Stimulated activated naive B cell treated with anti-CD40 and anti-IgM and Interleukin-4, amounts not matched to agents 10 μg/mL and 1 μg/mL and 100 μg/mL, for 72 hours (primary cell): ENCODE data around the gene AQP11.
"Not testable (repeated sequence)": the region's sequence is repeated elsewhere in the genome, so short reads cannot be mapped to it uniquely, and the experiment has no call there.

ENCODE experiments used
- ATAC-seq, 2 donors: fragments of 150-1000 bp; cut with Tn5 transposase; replicated peaks; 2 replicates each; pipeline ENCODE4 v1.10.0; 2021; ENCODE audit warnings: moderate library complexity in 1 of 2
- DNase-seq: peaks from one replicate; pipeline ENCODE4 v3.0.0; 2021
- H3K27ac Mint-ChIP-seq: one replicate; pipeline ENCODE4 v1.8.0; 2022; ENCODE audit warnings: mild to moderate bottlenecking, mixed read lengths
- H3K27me3 Mint-ChIP-seq, 2 donors: one replicate each; pipeline ENCODE4 v1.8.0; 2022; ENCODE audit warnings: mixed read lengths in 2 of 2
- H3K36me3 Mint-ChIP-seq, 2 donors: one replicate each; pipeline ENCODE4 v1.8.0; 2022; ENCODE audit warnings: mixed read lengths in 2 of 2, mild to moderate bottlenecking in 1 of 2
- H3K4me1 Mint-ChIP-seq, 2 donors: one replicate each; pipeline ENCODE4 v1.8.0; 2022; ENCODE audit warnings: mixed read lengths in 2 of 2, mild to moderate bottlenecking in 1 of 2
- H3K4me3 Mint-ChIP-seq, 2 donors: one replicate each; pipeline ENCODE4 v1.8.0; 2022; ENCODE audit warnings: mild to moderate bottlenecking in 2 of 2, mixed read lengths in 2 of 2, moderate library complexity in 1 of 2
- H3K9me3 Mint-ChIP-seq, 2 donors: one replicate each; pipeline ENCODE4 v1.8.0; 2022; ENCODE audit warnings: mixed read lengths in 2 of 2, mild to moderate bottlenecking in 1 of 2

The AQP11 gene

GRCh38 chr11:77611921-77612320 is 22.2 kb downstream of the AQP11 start:
- peaks cover 19 to 37% of the 10 kb centered on the region in 2 donors for H3K36me3 Mint-ChIP-seq

GRCh38 chr11:77617892-77618291 is 28.1 kb downstream of the AQP11 start:
- Mint-ChIP-seq H3K27me3 (no peaks in the 10 kb centered on the region), H3K36me3 (peaks cover 17 to 40% of the 10 kb centered on the region in 2 donors), H3K4me3 (no peak overlapping the region), H3K9me3 (no peaks in the 10 kb centered on the region), H3K27ac (no peak overlapping the region), H3K4me1 (no peaks in the 10 kb centered on the region)
- ATAC-seq (no peak), DNase-seq (no peak)

More at GRCh38 chr11:77611921-77612320, 22.2 kb downstream of the AQP11 start:
- no peak for ATAC-seq
- Mint-ChIP-seq H3K27me3 (no peaks in the 10 kb centered on the region), H3K4me1 (no peaks in the 10 kb centered on the region), H3K27ac (no peak overlapping the region), H3K9me3 (no peaks in the 10 kb centered on the region), H3K4me3 (no peak overlapping the region)
- DNase-seq: no peak

- no peak overlapping the region for H3K4me3 Mint-ChIP-seq
- DNase-seq (no peak), ATAC-seq (no peak)
- no peaks in the 10 kb centered on the region for H3K4me1 Mint-ChIP-seq
- H3K27me3 Mint-ChIP-seq: no peaks in the 10 kb centered on the region
- H3K36me3 Mint-ChIP-seq: peaks cover 18 to 43% of the 10 kb centered on the region in 2 donors
- H3K9me3 Mint-ChIP-seq: no peaks in the 10 kb centered on the region
- H3K27ac Mint-ChIP-seq: no peak overlapping the region
Measured at GRCh38 chr11:77619576-77620198, 29.9 kb downstream of the AQP11 start.

- Mint-ChIP-seq H3K27me3 (no peaks in the 10 kb centered on the region), H3K36me3 (peaks cover 21 to 34% of the 10 kb centered on the region in 2 donors), H3K27ac (no peak overlapping the region), H3K9me3 (no peaks in the 10 kb centered on the region), H3K4me1 (peaks cover 12 to 24% of the 10 kb centered on the region in 2 donors), H3K4me3 (no peak overlapping the region)
- DNase-seq: no peak
- ATAC-seq: no peak
Measured at GRCh38 chr11:77630157-77630710, 40.5 kb downstream of the AQP11 start.

- not testable (repeated sequence) for H3K27ac Mint-ChIP-seq, H3K4me3 Mint-ChIP-seq
Measured at GRCh38 chr11:77633926-77634325, 44.2 kb downstream of the AQP11 start.

GRCh38 chr11:77636731-77637344 is 47.1 kb downstream of the AQP11 start:
- H3K36me3 Mint-ChIP-seq: peaks cover 21 to 26% of the 10 kb centered on the region in 2 donors
- ATAC-seq (peak; percentile 40 to 55), DNase-seq (no peak)
- H3K27me3 Mint-ChIP-seq: no peaks in the 10 kb centered on the region
- peak overlapping the region; percentile 93 to 98 for H3K4me3 Mint-ChIP-seq
- no peaks in the 10 kb centered on the region for H3K9me3 Mint-ChIP-seq
- H3K4me1 Mint-ChIP-seq: peaks cover 18 to 27% of the 10 kb centered on the region in 2 donors
- peak overlapping the region; percentile 96 for H3K27ac Mint-ChIP-seq

More at GRCh38 chr11:77633926-77634325, 44.2 kb downstream of the AQP11 start:
- ATAC-seq, H3K27me3 Mint-ChIP-seq, DNase-seq, H3K9me3 Mint-ChIP-seq: not testable (repeated sequence)
- peaks cover 26 to 34% of the 10 kb centered on the region in 2 donors for H3K36me3 Mint-ChIP-seq
- peaks cover 25 to 41% of the 10 kb centered on the region in 2 donors for H3K4me1 Mint-ChIP-seq

- peaks cover 18 to 27% of the 10 kb centered on the region in 2 donors for H3K4me1 Mint-ChIP-seq
- DNase-seq (peak; percentile 87), ATAC-seq (peak; percentile 97 to 98)
- peak within 1 kb of the TSS; percentile 93 to 98 for H3K4me3 Mint-ChIP-seq
- peaks cover 21 to 26% of the 10 kb centered on the region in 2 donors for H3K36me3 Mint-ChIP-seq
- no peaks in the 10 kb centered on the region for H3K9me3 Mint-ChIP-seq
- H3K27ac Mint-ChIP-seq: peak within 1 kb of the TSS; percentile 96
- no peaks in the 10 kb centered on the region for H3K27me3 Mint-ChIP-seq
Measured at GRCh38 chr11:77637345-77638165, 47.8 kb downstream of the AQP11 start, which contains the start of gene CLNS1A. TSS of gene CLNS1A (minus strand) at chr11:77637794. CDS start at chr11:77637714, 80 bp downstream.

GRCh38 chr11:77642228-77642627 is 52.5 kb downstream of the AQP11 start:
- Mint-ChIP-seq H3K4me3 (no peak overlapping the region), H3K9me3 (no peaks in the 10 kb centered on the region)

GRCh38 chr11:77644887-77645286 is 55.1 kb downstream of the AQP11 start:
- no peaks in the 10 kb centered on the region for H3K4me1 Mint-ChIP-seq
- ATAC-seq: no peak

More at GRCh38 chr11:77642228-77642627, 52.5 kb downstream of the AQP11 start:
- Mint-ChIP-seq H3K27me3 (peaks cover 15 to 18% of the 10 kb centered on the region in 2 donors), H3K27ac (no peak overlapping the region), H3K4me1 (peaks cover 0 to 5% of the 10 kb centered on the region in 2 donors), H3K36me3 (peaks cover 3 to 4% of the 10 kb centered on the region in 2 donors)
- ATAC-seq (no peak), DNase-seq (no peak)

GRCh38 chr11:77647654-77648305 is 58.0 kb downstream of the AQP11 start:
- H3K4me3 Mint-ChIP-seq: no peak overlapping the region
- no peak for DNase-seq
- H3K9me3 Mint-ChIP-seq: no peaks in the 10 kb centered on the region
- H3K4me1 Mint-ChIP-seq: no peaks in the 10 kb centered on the region
- no peaks in the 10 kb centered on the region for H3K36me3 Mint-ChIP-seq
- H3K27me3 Mint-ChIP-seq: peaks cover 15 to 18% of the 10 kb centered on the region in 2 donors
- H3K27ac Mint-ChIP-seq: no peak overlapping the region
- no peak for ATAC-seq

More at GRCh38 chr11:77644887-77645286, 55.1 kb downstream of the AQP11 start:
- H3K36me3 Mint-ChIP-seq: no peaks in the 10 kb centered on the region
- no peak overlapping the region for H3K4me3 Mint-ChIP-seq
- H3K27ac Mint-ChIP-seq: no peak overlapping the region
- H3K9me3 Mint-ChIP-seq: no peaks in the 10 kb centered on the region
- H3K27me3 Mint-ChIP-seq: peaks cover 15 to 18% of the 10 kb centered on the region in 2 donors
- no peak for DNase-seq

- Mint-ChIP-seq H3K36me3 (no peaks in the 10 kb centered on the region), H3K9me3 (no peaks in the 10 kb centered on the region), H3K4me3 (no peak overlapping the region), H3K4me1 (no peaks in the 10 kb centered on the region), H3K27me3 (peaks cover 9 to 12% of the 10 kb centered on the region in 2 donors), H3K27ac (no peak overlapping the region)
- no peak for DNase-seq
- no peak for ATAC-seq
Measured at GRCh38 chr11:77650123-77650522, 60.4 kb downstream of the AQP11 start.

- Mint-ChIP-seq H3K36me3 (no peaks in the 10 kb centered on the region), H3K27me3 (no peaks in the 10 kb centered on the region), H3K4me1 (peaks cover 1 to 8% of the 10 kb centered on the region in 2 donors), H3K4me3 (no peak overlapping the region), H3K9me3 (no peaks in the 10 kb centered on the region), H3K27ac (no peak overlapping the region)
- ATAC-seq: no peak
- no peak for DNase-seq
Measured at GRCh38 chr11:77654770-77655434, 65.1 kb downstream of the AQP11 start.

- Mint-ChIP-seq H3K4me1 (peaks cover 9 to 17% of the 10 kb centered on the region in 2 donors), H3K4me3 (no peak overlapping the region), H3K36me3 (no peaks in the 10 kb centered on the region), H3K27ac (no peak overlapping the region), H3K9me3 (no peaks in the 10 kb centered on the region), H3K27me3 (no peaks in the 10 kb centered on the region)
- ATAC-seq (no peak), DNase-seq (no peak)
Measured at GRCh38 chr11:77656362-77656761, 66.6 kb downstream of the AQP11 start.
